Measurements from ENCODE around the gene GHSR. TPM values are rescaled to one million over a fixed set of nuclear protein-coding genes. Genes with fewer than 3 reads are reported as not detected.

The GHSR gene
- total RNA-seq, 1 donor from 2014 or later: not detected

DNA sequence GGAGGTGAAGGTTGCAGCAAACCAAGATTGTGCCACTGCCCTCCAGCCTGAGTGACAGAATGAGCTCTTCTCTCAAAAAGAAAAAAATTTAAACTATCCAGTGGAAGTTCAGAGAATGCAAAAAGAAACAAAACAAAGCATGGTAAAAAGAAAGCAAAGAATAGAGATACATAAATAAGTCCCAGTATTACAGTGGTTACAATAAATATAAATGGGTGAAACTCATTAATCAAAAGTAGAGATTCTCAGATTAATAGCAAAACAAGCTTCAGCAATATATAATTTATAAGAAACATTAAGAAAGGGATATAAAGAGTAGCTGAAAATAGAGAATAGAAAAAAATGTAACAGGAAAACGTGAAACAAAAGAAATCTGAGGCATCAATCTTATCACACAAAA, 23.6 kb upstream of the GHSR start:
- DNase-seq: no peak
- no peaks in the 10 kb centered on the region for H3K36me3 ChIP-seq
- H3K9me3 ChIP-seq: peaks cover 5% of the 10 kb centered on the region
- ATAC-seq: no peak
- intact Hi-C loops (cut with DNase I): no loop called here
- H3K27ac ChIP-seq: no peak overlapping the region
- H3K4me1 ChIP-seq: no peaks in the 10 kb centered on the region
- H3K27me3 ChIP-seq (ENCODE audit: low read depth): no peaks in the 10 kb centered on the region
- TF ChIP-seq, protein P1, sequence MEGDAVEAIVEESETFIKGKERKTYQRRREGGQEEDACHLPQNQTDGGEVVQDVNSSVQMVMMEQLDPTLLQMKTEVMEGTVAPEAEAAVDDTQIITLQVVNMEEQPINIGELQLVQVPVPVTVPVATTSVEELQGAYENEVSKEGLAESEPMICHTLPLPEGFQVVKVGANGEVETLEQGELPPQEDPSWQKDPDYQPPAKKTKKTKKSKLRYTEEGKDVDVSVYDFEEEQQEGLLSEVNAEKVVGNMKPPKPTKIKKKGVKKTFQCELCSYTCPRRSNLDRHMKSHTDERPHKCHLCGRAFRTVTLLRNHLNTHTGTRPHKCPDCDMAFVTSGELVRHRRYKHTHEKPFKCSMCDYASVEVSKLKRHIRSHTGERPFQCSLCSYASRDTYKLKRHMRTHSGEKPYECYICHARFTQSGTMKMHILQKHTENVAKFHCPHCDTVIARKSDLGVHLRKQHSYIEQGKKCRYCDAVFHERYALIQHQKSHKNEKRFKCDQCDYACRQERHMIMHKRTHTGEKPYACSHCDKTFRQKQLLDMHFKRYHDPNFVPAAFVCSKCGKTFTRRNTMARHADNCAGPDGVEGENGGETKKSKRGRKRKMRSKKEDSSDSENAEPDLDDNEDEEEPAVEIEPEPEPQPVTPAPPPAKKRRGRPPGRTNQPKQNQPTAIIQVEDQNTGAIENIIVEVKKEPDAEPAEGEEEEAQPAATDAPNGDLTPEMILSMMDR (IDR thresholded peaks at IDR 0.05): no peak
- H3K4me3 ChIP-seq: no peak overlapping the region

DNA sequence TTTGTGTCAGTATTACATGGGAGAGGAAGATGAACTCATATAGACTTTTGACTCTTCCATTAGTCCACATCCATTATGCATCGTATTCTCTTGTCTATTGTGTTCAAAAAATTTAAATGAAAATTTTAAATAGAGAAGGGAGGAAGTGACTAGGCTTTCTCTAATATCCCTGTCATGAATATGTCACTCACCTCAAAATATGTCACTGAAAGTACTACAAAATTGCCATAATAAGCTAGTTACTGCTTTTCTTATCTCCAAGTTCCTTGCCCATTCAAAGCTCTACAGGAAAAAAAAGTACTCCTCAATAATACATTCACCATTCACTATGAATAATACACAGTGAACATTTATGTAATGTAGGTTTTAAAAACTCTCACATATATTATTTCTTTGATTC, 22.3 kb upstream of the GHSR start:
- no peak overlapping the region for H3K4me3 ChIP-seq
- intact Hi-C loops (cut with DNase I): no loop called here
- no peaks in the 10 kb centered on the region for H3K36me3 ChIP-seq
- ATAC-seq: no peak
- TF ChIP-seq, protein P1 (IDR thresholded peaks at IDR 0.05): no peak
- H3K27me3 ChIP-seq (ENCODE audit: low read depth): no peaks in the 10 kb centered on the region
- H3K4me1 ChIP-seq: no peaks in the 10 kb centered on the region
- peaks cover 5% of the 10 kb centered on the region for H3K9me3 ChIP-seq
- DNase-seq: no peak
- H3K27ac ChIP-seq: no peak overlapping the region

- ATAC-seq (no peak), DNase-seq (no peak)
- Histone ChIP-seq H3K27me3 (ENCODE audit: low read depth) (no peaks in the 10 kb centered on the region), H3K27ac (no peak overlapping the region), H3K4me3 (no peak overlapping the region), H3K36me3 (no peaks in the 10 kb centered on the region), H3K4me1 (no peaks in the 10 kb centered on the region), H3K9me3 (peaks cover 5% of the 10 kb centered on the region)
- intact Hi-C loops (cut with DNase I): no loop called here
- TF ChIP-seq, protein P1 (IDR thresholded peaks at IDR 0.05): no peak
Measured at GRCh38 chr3:172467170-172467824, 19.0 kb upstream of the GHSR start.

DNA sequence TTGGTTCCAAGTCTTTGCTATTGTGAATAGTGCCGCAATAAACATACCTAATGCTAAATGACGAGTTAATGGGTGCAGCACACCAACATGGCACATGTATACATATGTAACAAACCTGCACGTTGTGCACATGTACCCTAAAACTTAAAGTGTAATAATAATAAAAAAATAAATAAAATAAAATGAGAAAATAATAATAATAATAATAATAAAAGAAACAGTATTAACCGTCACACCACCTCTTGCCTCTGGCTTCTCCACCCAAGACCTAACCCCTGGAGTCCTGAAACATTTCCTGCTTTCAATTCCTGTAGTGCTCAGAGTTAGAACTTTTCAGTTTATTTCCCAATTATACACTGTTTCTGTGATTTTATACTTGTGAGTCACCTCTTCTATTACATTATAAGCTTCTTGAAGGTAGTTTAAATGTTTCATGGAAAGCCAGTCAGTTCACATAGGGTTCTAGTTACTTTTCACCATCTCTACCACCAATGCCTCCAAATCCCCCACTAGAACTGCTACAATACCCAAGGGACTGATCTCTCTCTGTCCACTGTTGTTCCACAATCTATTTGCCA, 18.4 kb upstream of the GHSR start:
- H3K36me3 ChIP-seq: no peaks in the 10 kb centered on the region
- no peak for ATAC-seq
- TF ChIP-seq, protein P1 (IDR thresholded peaks at IDR 0.05): no peak
- H3K9me3 ChIP-seq: no peaks in the 10 kb centered on the region
- intact Hi-C loops (cut with DNase I): no loop called here
- no peaks in the 10 kb centered on the region for H3K4me1 ChIP-seq
- H3K27me3 ChIP-seq (ENCODE audit: low read depth): no peaks in the 10 kb centered on the region
- H3K4me3 ChIP-seq: no peak overlapping the region
- DNase-seq: no peak
- no peak overlapping the region for H3K27ac ChIP-seq

- H3K4me1 ChIP-seq: no peaks in the 10 kb centered on the region
- TF ChIP-seq, protein P1 (IDR thresholded peaks at IDR 0.05): no peak
Measured at GRCh38 chr3:172465281-172465680, 17.0 kb upstream of the GHSR start.

More at GRCh38 chr3:172465281-172465680, 17.0 kb upstream of the GHSR start:
- intact Hi-C loops (cut with DNase I): no loop called here
- Histone ChIP-seq H3K9me3 (no peaks in the 10 kb centered on the region), H3K36me3 (no peaks in the 10 kb centered on the region), H3K27ac (no peak overlapping the region), H3K27me3 (ENCODE audit: low read depth) (no peaks in the 10 kb centered on the region), H3K4me3 (no peak overlapping the region)
- DNase-seq (no peak), ATAC-seq (no peak)
